ENCODE measurements around the gene EPHA2. TPM values are rescaled to one million over a fixed set of nuclear protein-coding genes. Genes with fewer than 3 reads are reported as not detected.

Gene EPHA2
- total RNA-seq, 1 donor from 2014 or later: not detected

DNA sequence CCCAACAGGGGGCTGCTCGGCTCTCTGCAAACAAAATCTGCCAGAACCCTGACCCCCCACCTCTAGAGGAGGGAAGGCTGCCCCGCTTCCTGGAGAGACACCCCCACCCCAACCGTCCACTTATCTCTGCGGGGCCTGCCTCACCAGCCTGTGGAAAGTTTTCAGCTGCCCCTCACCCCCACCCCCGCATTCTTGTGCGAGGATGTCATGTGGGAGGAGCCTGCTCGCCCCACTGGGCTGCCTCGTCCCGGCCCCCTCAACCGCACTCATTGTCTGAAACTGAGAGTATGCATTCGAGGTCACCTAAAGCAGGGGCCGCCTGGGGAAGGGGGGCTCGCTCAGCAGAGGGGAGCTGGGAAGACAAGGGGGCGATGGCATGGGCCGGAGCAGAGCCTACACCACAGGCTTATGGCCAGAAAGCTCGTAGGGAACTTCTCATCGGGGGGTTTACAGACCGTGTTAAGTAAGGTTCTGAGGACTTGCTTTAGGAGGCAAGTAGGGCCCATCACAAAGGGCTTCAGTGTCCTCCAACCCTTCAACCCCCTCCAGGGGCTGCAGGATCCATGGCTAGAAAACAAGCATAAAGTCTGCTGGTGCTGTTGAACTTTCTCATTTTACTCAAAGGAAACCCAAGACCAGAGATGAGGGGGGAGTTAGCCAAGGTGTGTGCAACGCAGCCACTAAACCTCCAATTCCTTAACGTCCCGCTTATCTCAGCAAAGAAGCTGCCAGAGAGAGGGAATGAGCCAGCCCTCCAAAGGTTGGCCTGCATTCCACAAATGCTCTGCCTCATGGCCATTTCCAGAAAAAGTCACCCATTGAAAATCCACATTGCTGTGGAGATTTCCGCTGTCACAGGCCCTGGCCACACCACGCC, 9.4 kb downstream of the EPHA2 start:
- ATAC-seq (ENCODE audit: low read depth) (no peak), DNase-seq (no peak)
- ChIA-PET POLR2A (no interaction called here), CTCF (no interaction called here)
- no peak overlapping the region for H3K27ac Mint-ChIP-seq
- H3K9me3 Mint-ChIP-seq: no peaks in the 10 kb centered on the region
- intact Hi-C loops (cut with micrococcal nuclease): no loop called here
- no peaks in the 10 kb centered on the region for H3K36me3 Mint-ChIP-seq (ENCODE audit: low read depth)
- H3K27me3 Mint-ChIP-seq: peaks cover 32% of the 10 kb centered on the region
- TF ChIP-seq, protein P1, sequence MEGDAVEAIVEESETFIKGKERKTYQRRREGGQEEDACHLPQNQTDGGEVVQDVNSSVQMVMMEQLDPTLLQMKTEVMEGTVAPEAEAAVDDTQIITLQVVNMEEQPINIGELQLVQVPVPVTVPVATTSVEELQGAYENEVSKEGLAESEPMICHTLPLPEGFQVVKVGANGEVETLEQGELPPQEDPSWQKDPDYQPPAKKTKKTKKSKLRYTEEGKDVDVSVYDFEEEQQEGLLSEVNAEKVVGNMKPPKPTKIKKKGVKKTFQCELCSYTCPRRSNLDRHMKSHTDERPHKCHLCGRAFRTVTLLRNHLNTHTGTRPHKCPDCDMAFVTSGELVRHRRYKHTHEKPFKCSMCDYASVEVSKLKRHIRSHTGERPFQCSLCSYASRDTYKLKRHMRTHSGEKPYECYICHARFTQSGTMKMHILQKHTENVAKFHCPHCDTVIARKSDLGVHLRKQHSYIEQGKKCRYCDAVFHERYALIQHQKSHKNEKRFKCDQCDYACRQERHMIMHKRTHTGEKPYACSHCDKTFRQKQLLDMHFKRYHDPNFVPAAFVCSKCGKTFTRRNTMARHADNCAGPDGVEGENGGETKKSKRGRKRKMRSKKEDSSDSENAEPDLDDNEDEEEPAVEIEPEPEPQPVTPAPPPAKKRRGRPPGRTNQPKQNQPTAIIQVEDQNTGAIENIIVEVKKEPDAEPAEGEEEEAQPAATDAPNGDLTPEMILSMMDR (IDR thresholded peaks at IDR 0.05): no peak
- no peaks in the 10 kb centered on the region for H3K4me1 Mint-ChIP-seq
- H3K4me3 Mint-ChIP-seq: no peak overlapping the region

DNA sequence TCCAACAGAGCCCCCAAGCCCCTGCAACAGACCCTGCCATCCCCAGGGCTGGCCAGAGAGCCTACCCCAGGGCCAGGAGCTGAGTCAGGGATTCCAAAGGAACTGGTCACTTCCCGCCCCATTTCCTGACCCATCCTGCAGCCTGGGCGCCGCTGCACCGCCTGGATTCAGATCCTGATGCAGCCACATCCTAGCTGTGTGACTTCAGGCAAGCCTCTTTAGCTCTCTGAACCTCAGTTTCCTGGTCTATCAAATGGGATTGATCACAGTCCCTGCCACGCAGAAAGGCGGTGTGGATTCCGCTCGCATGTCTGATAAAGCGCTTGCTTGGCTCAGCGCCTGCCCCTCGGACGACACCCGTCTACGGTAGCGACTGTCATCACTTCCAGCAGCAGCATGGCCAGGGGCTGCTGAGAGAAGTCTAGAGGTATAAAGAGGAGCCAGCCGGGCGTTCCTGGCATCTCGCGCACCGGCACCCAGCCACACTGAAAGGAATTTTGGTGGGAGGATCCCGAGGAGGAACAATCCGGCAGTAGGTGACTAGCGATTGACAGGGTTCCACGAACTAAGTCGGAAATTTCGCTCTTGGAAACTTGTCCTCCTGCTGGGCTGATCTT, 10.1 kb downstream of the EPHA2 start:
- TF ChIP-seq, protein P1 (IDR thresholded peaks at IDR 0.05): no peak
- ChIA-PET CTCF (no interaction called here), POLR2A (no interaction called here)
- H3K27me3 Mint-ChIP-seq: peaks cover 33% of the 10 kb centered on the region
- no peak for DNase-seq
- no peaks in the 10 kb centered on the region for H3K36me3 Mint-ChIP-seq (ENCODE audit: low read depth)
- intact Hi-C loops (cut with micrococcal nuclease): no loop called here
- no peak overlapping the region for H3K4me3 Mint-ChIP-seq
- H3K9me3 Mint-ChIP-seq: no peaks in the 10 kb centered on the region
- H3K27ac Mint-ChIP-seq: no peak overlapping the region
- ATAC-seq (ENCODE audit: low read depth): no peak
- H3K4me1 Mint-ChIP-seq: no peaks in the 10 kb centered on the region

DNA sequence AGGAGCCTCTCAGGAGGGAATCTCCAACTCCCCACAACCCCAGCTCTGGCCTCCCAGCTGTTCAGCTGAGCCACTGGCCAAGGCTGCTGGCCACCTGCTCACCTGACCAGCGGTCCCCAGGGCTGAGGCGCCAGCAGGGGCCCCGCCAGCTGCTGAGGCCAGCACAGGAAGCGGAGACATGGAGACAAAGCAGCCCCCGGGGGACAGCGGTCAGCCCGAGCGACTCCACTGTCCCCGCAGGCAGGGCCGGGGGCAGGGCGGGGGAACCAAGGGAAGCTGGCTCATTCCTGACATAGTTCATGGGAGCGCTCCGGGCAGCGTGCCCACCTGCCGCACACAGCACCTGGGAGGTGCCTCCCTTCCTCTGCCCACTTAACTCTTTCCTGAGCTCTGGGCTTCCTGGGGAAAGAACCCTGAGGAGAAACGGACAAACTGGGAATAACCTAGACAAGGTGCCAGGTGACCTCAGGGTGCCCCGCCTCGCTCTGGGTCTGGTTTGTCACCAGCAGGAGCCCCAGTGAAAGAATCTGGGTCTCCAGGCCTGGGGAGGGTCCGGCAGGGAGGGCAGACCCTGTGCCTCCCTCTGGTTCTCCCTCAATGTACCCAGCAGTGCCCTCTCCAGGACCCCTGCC, 10.7 kb downstream of the EPHA2 start:
- CTCF ChIA-PET: no interaction called here
- Mint-ChIP-seq H3K9me3 (no peaks in the 10 kb centered on the region), H3K27ac (no peak overlapping the region), H3K4me1 (no peaks in the 10 kb centered on the region), H3K36me3 (ENCODE audit: low read depth) (no peaks in the 10 kb centered on the region), H3K4me3 (no peak overlapping the region), H3K27me3 (peaks cover 29% of the 10 kb centered on the region)
- no peak for ATAC-seq (ENCODE audit: low read depth)
- intact Hi-C loops (cut with micrococcal nuclease): no loop called here
- POLR2A ChIA-PET: no interaction called here
- no peak for DNase-seq
- TF ChIP-seq, protein P1 (IDR thresholded peaks at IDR 0.05): no peak

DNA sequence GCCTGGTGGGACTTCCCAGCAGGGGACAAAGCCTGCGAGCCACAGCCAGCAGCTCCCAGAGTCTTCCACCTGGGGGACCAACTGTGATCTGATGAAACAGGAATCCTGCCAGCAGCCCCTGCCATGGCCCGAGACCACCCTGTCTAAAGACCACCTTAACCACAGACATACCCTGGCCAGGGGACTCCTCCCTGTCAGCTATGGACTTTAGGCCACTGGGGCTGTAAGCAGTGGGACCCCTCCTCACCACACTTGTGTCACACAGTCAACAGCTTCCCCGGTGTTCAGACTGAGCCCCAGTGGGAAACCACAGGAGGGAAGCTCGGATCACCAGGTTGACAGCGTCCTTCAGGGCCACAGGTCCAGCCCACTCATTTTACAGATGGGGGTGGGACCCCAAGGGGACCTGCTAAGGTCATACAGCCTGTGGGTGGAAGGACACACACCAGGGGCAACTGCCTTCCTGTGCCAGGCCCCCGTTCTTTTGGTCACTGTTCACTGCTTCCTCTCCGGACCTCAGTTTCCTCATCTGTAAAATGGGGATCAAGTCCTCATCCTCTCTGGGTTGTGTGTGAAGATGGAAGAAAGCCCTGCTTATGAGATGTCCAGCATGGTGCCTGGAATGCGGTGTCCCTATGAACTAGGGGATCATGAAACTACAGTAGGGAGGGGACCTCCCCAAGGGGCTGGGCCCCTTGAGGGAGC, 11.4 kb downstream of the EPHA2 start:
- no peaks in the 10 kb centered on the region for H3K9me3 Mint-ChIP-seq
- no peaks in the 10 kb centered on the region for H3K4me1 Mint-ChIP-seq
- intact Hi-C loops (cut with micrococcal nuclease): no loop called here
- H3K27me3 Mint-ChIP-seq: peaks cover 24% of the 10 kb centered on the region
- H3K4me3 Mint-ChIP-seq: no peak overlapping the region
- ChIA-PET CTCF (no interaction called here), POLR2A (no interaction called here)
- H3K27ac Mint-ChIP-seq: no peak overlapping the region
- DNase-seq (no peak), ATAC-seq (ENCODE audit: low read depth) (no peak)
- TF ChIP-seq, protein P1 (IDR thresholded peaks at IDR 0.05): no peak
- H3K36me3 Mint-ChIP-seq (ENCODE audit: low read depth): no peaks in the 10 kb centered on the region
